ENCODE measurements around the gene CORO7.

DNA sequence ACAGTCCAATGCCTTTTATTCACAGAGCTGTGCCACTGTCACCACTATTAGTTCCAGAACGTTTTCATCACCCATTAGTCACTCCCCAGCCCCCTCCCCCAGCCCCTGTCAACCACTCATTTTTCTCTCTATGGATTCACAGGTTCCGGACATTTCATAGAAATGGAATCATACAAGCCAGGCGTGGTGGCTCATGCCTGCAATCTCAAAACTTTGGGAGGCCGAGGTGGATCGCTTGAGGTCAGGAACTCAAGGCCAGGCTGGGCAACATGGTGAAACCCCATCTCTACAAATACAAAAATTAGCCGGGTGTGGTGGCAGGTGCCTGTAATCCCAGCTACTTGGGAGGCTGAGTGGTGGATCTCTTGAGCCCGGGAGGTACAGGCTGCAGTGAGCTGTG is 64.5 kb downstream of the CORO7 start:
- no peak for TF ChIP-seq CTCF (IDR thresholded peaks at IDR 0.05; ENCODE audit: poor library complexity, severe bottlenecking)
- no peak for TF ChIP-seq EZH2 (IDR thresholded peaks at IDR 0.05; ENCODE audit: borderline replicate concordance, insufficient read depth, low read length, poor library complexity, severe bottlenecking)
- TF ChIP-seq POLR2AphosphoS5 (IDR thresholded peaks at IDR 0.05): no peak
- TF ChIP-seq EP300 (conservative IDR thresholded peaks at IDR 0.05; ENCODE audit: poor library complexity, severe bottlenecking): no peak
- TF ChIP-seq TAF1 (IDR thresholded peaks at IDR 0.05; ENCODE audit: low read depth): no peak
- TF ChIP-seq REST (IDR thresholded peaks at IDR 0.05; ENCODE audit: borderline replicate concordance): no peak

Data from neural cell (in vitro differentiated cells).